Parathyroid adenoma (tissue), 2 donors: ENCODE results near the gene NHLRC3.
"Not testable (repeated sequence)": the region's sequence is repeated elsewhere in the genome, so short reads cannot be mapped to it uniquely, and the experiment has no call there.

Experiments
- H2AFZ ChIP-seq: fragments of 300-600 bp; sonication (generic); one replicate; pipeline ENCODE4 v1.7.0; 2017; ENCODE audit warnings: antibody characterized with exemption, mild to moderate bottlenecking
- H3K27ac ChIP-seq: fragments of 300-600 bp; sonication (generic); one replicate; pipeline ENCODE4 v1.7.0; 2017
- H3K27me3 ChIP-seq: fragments of 300-600 bp; sonication (generic); one replicate; pipeline ENCODE4 v1.7.0; 2017; ENCODE audit warnings: low read length; ENCODE audit not compliant: control insufficient read depth, insufficient read depth
- H3K36me3 ChIP-seq: fragments of 300-600 bp; sonication (generic); one replicate; pipeline ENCODE4 v1.7.0; 2017; ENCODE audit warnings: low read length; ENCODE audit not compliant: control insufficient read depth, insufficient read depth
- H3K4me1 ChIP-seq: fragments of 300-600 bp; sonication (generic); one replicate; pipeline ENCODE4 v1.7.0; 2017; ENCODE audit warnings: control low read depth
- H3K4me2 ChIP-seq: fragments of 300-600 bp; sonication (generic); one replicate; pipeline ENCODE4 v1.7.0; 2017; ENCODE audit warnings: low read length
- H3K4me3 ChIP-seq: fragments of 300-600 bp; sonication (generic); one replicate; pipeline ENCODE4 v1.7.0; 2017; ENCODE audit warnings: low read depth, low read length
- H3K79me2 ChIP-seq: fragments of 300-600 bp; sonication (generic); one replicate; pipeline ENCODE4 v1.7.0; 2017; ENCODE audit warnings: control low read depth
- H3K9ac ChIP-seq: fragments of 300-600 bp; sonication (generic); one replicate; pipeline ENCODE4 v1.7.0; 2017; ENCODE audit warnings: mild to moderate bottlenecking
- H3K9me3 ChIP-seq: fragments of 300-600 bp; sonication (generic); one replicate; pipeline ENCODE4 v1.7.0; 2017; ENCODE audit warnings: low read length; ENCODE audit not compliant: control insufficient read depth
- CTCF ChIP-seq: fragments of 300-600 bp; sonication (generic); IDR thresholded peaks from one replicate; pipeline ENCODE4 v1.7.0; 2017; ENCODE audit warnings: antibody characterized with exemption, mild to moderate bottlenecking
- donor health status: primary hyperparathyroidism.

NHLRC3 gene, protein sequence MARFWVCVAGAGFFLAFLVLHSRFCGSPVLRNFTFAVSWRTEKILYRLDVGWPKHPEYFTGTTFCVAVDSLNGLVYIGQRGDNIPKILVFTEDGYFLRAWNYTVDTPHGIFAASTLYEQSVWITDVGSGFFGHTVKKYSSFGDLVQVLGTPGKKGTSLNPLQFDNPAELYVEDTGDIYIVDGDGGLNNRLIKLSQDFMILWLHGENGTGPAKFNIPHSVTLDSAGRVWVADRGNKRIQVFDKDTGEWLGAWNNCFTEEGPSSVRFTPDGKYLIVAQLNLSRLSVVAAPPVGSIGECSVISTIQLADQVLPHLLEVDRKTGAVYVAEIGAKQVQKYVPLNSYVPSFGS

DNA sequence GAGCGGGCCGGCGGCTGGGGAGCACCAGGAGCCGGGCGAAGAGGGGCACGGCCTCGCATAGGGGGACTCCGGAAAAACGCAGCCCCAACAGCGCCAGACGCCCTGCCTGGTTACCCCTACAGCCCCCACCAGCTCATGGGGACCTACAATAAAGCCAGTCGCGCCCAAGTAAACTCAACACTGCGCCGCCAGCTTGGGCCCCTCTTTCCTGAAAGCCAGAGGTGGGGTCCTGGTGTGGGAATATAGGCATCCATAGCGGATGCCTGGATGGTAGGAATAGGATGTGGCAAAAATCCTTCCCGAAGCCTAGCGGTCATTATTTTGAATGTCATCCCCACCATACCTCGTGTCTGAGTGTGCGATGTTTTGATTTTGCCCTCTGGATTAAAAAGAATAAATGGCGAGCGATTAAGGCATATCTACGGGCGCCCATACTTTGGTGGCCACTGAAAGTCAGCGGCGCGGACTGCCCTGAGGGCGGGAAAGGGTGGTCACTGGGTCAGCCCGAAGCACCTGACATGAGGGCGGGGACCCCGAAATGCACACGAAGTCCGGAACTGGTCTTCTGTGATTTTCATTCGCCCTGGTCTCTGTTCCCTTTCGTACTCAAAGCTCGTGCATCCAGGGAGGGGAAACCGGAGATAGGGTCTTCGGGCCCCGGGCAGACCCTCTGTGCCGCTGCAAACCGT lies at the start of gene NHLRC3, which contains the start of gene PROSER1:
TSS of gene NHLRC3 (plus strand) at position 577 of the 689 bp plus-strand sequence. CDS start 184 bp downstream, outside the sequence.
TSS of gene PROSER1 (minus strand) at position 210 of the 689 bp plus-strand sequence. CDS start 847 bp downstream, outside the sequence.
- H2AFZ ChIP-seq, result peak within 1 kb of the TSS; percentile 91
- no peaks in the 10 kb centered on the region for H3K9me3 ChIP-seq
- H3K36me3 ChIP-seq, result no peaks in the 10 kb centered on the region
- no peaks in the 10 kb centered on the region for H3K4me1 ChIP-seq
- H3K27me3 ChIP-seq, result no peaks in the 10 kb centered on the region
- H3K9ac ChIP-seq, result peak within 1 kb of the TSS; percentile 19
- peak within 1 kb of the TSS; percentile 89 for H3K27ac ChIP-seq
- peaks cover 7% of the 10 kb centered on the region for H3K79me2 ChIP-seq
- TF ChIP-seq CTCF, result no peak
- peak within 1 kb of the TSS; percentile 91 for H3K4me2 ChIP-seq
- peak within 1 kb of the TSS; percentile 97 for H3K4me3 ChIP-seq

- Histone ChIP-seq H2AFZ (no peak within 1 kb of the TSS), H3K27ac (no peak within 1 kb of the TSS), H3K9ac (no peak within 1 kb of the TSS), H3K36me3 (no peaks in the 10 kb centered on the region), H3K27me3 (no peaks in the 10 kb centered on the region), H3K4me1 (no peaks in the 10 kb centered on the region), H3K4me3 (no peak within 1 kb of the TSS), H3K4me2 (no peak within 1 kb of the TSS), H3K9me3 (no peaks in the 10 kb centered on the region), H3K79me2 (no peaks in the 10 kb centered on the region)
- no peak for TF ChIP-seq CTCF
Observed at GRCh38 chr13:38990693-38991092, 47.6 kb upstream of the NHLRC3 start, which contains the start of gene STOML3. Gene STOML3, minus strand, starts transcription at chr13:38990831. Its CDS starts 110 bp downstream, at chr13:38990721.

DNA sequence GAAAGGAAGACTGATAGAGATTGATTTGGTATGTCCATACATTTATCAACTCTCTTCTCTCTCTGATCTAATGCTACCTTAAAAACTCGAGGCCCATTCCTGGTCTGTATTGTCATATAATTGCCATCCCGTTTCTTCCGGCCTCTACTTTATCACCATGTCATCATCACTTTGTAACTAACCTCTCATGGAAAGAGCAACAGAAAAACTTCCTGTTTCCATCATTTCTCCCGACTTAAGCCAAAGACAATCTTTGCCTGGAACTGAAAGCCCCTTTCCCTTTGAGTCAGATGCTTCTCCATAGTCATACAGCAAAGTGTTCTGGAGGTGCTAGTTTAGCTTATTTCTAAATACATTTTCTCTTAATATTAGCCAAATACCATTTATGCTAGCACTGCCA lies 44.9 kb upstream of the NHLRC3 start:
- TF ChIP-seq CTCF, result no peak
- Histone ChIP-seq H3K27me3 (no peaks in the 10 kb centered on the region), H3K9ac (no peak overlapping the region), H3K36me3 (no peaks in the 10 kb centered on the region), H3K9me3 (no peaks in the 10 kb centered on the region), H2AFZ (no peak overlapping the region), H3K4me3 (no peak overlapping the region), H3K4me2 (no peak overlapping the region), H3K79me2 (no peaks in the 10 kb centered on the region), H3K4me1 (no peaks in the 10 kb centered on the region), H3K27ac (no peak overlapping the region)

DNA sequence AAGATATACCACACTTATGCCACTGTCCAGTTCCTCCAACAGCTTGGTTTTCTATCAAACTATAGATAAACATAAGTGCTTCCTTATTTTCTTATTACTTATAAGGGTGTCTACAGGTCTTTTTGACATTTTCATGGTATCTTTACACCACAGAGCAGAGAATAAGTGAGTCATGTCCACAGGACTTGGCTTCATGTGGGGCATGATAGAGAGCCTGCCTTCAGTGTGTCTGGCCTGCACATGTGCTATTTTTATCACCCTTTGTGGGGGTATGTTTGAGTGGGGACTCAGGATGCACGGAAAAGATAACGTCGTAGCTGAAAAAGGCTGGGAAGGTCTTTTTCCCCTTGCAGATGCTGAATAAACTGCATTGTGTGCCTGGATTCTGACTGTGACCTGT lies 39.5 kb upstream of the NHLRC3 start:
- no peak overlapping the region for H2AFZ ChIP-seq
- no peaks in the 10 kb centered on the region for H3K9me3 ChIP-seq
- H3K79me2 ChIP-seq, result no peaks in the 10 kb centered on the region
- H3K4me2 ChIP-seq, result no peak overlapping the region
- no peaks in the 10 kb centered on the region for H3K4me1 ChIP-seq
- no peak overlapping the region for H3K9ac ChIP-seq
- no peak for TF ChIP-seq CTCF
- no peaks in the 10 kb centered on the region for H3K36me3 ChIP-seq
- H3K4me3 ChIP-seq, result no peak overlapping the region
- no peak overlapping the region for H3K27ac ChIP-seq
- no peaks in the 10 kb centered on the region for H3K27me3 ChIP-seq

GRCh38 chr13:39006371-39007111 lies 31.7 kb upstream of the NHLRC3 start:
- H3K9ac ChIP-seq, H3K9me3 ChIP-seq, H3K79me2 ChIP-seq, H3K27ac ChIP-seq, H3K4me1 ChIP-seq, H3K36me3 ChIP-seq, H3K27me3 ChIP-seq, H3K4me2 ChIP-seq, H3K4me3 ChIP-seq, H2AFZ ChIP-seq: not testable (repeated sequence)
